GM10248 (cell line): ENCODE results near the gene BEND6.

Experiments used
- CTCF ChIA-PET: fragments of 300-600 bp; sonication (Branson Sonifier 250); formaldehyde crosslinking; extraction: SDS; loops from one replicate; lab custom pipeline; 2021; ENCODE audit warnings: antibody characterized with exemption; lab: Yijun Ruan, JAX
- POLR2A ChIA-PET: fragments of 350-650 bp; sonication (Branson Sonifier 250); formaldehyde crosslinking; extraction: SDS; loops from one replicate; lab custom pipeline; 2020; ENCODE audit warnings: antibody characterized with exemption; lab: Yijun Ruan, JAX
- DNase-seq: peaks from one replicate; pipeline ENCODE4 v3.0.0; 2012; ENCODE audit errors: extremely low spot score
- TF ChIP-seq, protein P1 (sequence below): IDR thresholded peaks from 2 replicates; pipeline ENCODE4 v1.5.1; 2012; ENCODE audit warnings: mild to moderate bottlenecking, low read depth; ENCODE audit errors: extremely low read depth, missing control alignments, control extremely low read depth

Gene BEND6

GRCh38 chr6:57021086-57021720, 66.3 kb downstream of the BEND6 start:
- TF ChIP-seq, protein P1, sequence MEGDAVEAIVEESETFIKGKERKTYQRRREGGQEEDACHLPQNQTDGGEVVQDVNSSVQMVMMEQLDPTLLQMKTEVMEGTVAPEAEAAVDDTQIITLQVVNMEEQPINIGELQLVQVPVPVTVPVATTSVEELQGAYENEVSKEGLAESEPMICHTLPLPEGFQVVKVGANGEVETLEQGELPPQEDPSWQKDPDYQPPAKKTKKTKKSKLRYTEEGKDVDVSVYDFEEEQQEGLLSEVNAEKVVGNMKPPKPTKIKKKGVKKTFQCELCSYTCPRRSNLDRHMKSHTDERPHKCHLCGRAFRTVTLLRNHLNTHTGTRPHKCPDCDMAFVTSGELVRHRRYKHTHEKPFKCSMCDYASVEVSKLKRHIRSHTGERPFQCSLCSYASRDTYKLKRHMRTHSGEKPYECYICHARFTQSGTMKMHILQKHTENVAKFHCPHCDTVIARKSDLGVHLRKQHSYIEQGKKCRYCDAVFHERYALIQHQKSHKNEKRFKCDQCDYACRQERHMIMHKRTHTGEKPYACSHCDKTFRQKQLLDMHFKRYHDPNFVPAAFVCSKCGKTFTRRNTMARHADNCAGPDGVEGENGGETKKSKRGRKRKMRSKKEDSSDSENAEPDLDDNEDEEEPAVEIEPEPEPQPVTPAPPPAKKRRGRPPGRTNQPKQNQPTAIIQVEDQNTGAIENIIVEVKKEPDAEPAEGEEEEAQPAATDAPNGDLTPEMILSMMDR = peak; percentile 49

DNA sequence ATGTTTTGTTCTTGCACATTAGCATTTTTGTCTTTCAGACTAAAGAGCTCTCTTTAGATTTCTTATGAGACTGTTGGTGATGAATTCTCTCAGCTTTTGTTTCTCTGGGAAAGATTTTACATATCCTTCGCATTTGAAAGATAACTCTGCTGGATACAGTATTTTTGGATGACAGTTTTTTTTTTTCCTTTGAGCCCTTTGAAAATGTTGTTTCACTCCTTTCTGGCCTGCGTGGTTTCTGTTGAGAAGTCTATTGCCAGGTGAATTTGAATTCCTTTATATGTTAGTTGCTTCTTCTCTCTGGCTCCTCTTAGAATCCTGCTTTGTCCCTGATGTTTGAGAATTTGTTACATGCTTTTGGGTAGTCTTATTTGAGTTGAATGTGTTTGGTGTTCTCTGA, 69.4 kb downstream of the BEND6 start:
- POLR2A ChIA-PET = no interaction called here
- CTCF ChIA-PET = interaction anchor here (0.7 to 2.7 kb wide), 4 partner anchors 12 to 292 kb away, joined by 3 to 12 read pairs (median 4); no protein-coding TSS in a partner anchor
- TF ChIP-seq, protein P1 = no peak
- no peak for DNase-seq

More at GRCh38 chr6:57021086-57021720, 66.3 kb downstream of the BEND6 start:
- POLR2A ChIA-PET = no interaction called here
- peak; percentile 61 for DNase-seq
- CTCF ChIA-PET = interaction anchor here (0.8 to 5.1 kb wide), 23 partner anchors 10 to 295 kb away, joined by 3 to 28 read pairs (median 5); partner anchors contain the start of genes KIAA1586 and PRIM2

GRCh38 chr6:57024775-57025174, 69.9 kb downstream of the BEND6 start:
- CTCF ChIA-PET = interaction anchor here (2.7 kb wide), 1 partner anchor 120 kb away, joined by 12 read pairs; no protein-coding TSS in a partner anchor

DNA sequence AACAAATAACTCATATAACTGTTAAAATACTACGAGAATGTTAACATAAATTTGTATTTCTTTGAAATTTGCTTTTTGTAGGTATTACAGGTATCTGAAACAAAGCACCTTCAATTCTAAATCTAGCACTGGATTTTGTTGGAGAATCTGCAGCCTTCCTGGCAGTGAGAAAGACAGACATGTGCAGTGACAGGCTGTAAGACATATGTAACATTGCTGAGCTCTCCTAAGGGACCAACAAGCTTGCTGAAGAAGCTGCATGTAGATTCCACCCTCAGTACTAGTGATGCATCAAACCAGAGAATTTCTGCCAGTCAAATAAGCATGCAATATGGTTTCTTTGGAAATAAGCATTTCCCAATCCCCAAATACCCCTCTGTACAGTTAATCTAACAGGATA, 71.1 kb downstream of the BEND6 start:
- CTCF ChIA-PET = interaction anchor here (1.3 kb wide), 1 partner anchor 121 kb away, joined by 3 read pairs; no protein-coding TSS in a partner anchor
- no peak for DNase-seq
- TF ChIP-seq, protein P1 = no peak
- POLR2A ChIA-PET = no interaction called here

More at GRCh38 chr6:57024775-57025174, 69.9 kb downstream of the BEND6 start:
- POLR2A ChIA-PET = no interaction called here
- TF ChIP-seq, protein P1 = no peak
- DNase-seq = no peak

DNA sequence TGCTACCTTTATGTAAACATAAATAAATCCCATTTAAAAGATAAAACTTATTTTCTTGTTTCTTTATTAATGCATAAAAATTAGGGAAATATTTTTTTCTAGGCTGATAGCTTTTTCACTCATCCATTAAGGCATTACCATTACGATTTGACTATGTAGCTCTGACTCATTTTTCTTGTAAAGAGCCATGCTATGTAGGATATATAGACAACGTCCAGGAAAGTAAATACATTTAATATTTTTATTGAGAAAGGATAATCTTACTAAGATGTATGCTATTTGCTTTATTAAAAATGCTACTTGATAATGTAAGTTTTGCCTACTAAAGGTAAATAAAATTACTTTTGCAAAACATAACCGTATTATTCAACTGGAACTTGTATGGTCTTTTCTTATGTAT, 72.4 kb downstream of the BEND6 start:
- TF ChIP-seq, protein P1 = no peak
- CTCF ChIA-PET = no interaction called here
- POLR2A ChIA-PET = no interaction called here
- DNase-seq = no peak

- POLR2A ChIA-PET = no interaction called here
- no peak for DNase-seq
- TF ChIP-seq, protein P1 = no peak
- CTCF ChIA-PET = no interaction called here
Measured at GRCh38 chr6:57029213-57029612, 74.3 kb downstream of the BEND6 start.
